ENCODE measurements around the gene TRIM34.
"Not testable (repeated sequence)": the region's sequence is repeated elsewhere in the genome, so short reads cannot be mapped to it uniquely, and the experiment has no call there.

TRIM34 gene

DNA sequence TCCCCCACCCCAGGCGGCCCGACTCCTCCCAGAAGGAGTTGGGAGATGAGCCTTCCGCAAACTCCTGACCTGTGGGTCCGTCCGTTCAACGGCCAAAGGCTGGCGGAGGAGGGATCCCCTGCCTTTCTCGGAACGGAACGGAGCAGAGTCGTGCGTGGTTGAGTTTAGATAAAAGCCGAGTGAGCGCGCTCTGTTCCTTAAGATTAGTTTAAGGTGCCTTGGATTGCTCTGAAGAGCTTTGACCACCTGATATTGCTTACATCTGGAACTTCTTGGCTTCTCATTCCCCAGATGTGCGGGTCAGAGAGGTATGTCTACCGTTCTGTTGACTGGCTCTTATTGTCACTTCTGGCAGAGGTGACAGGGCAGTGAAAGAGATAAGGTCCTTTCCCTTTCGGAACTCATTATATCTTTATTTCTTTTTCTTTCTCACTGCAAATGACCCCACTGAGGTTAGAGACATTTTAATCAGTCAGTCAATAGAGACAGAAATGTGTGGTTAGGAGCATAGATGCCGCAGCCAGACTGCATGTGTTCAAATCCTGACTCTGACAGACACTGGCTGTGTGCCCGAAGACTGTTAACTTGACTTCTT lies 28.1 kb upstream of the TRIM34 start, which contains the start of gene TRIM6:
Gene TRIM6, plus strand, starts transcription at position 31 of the 595 bp plus-strand sequence. Its CDS starts 261 bp downstream, at position 292.
- Histone ChIP-seq H3K4me2 (ENCODE audit: low read length) (peak within 1 kb of the TSS; percentile 74), H3K36me3 (ENCODE audit: control insufficient read depth, insufficient read depth, low read length) (no peaks in the 10 kb centered on the region), H3K27me3 (ENCODE audit: control insufficient read depth, insufficient read depth, low read length) (no peaks in the 10 kb centered on the region), H3K9me3 (ENCODE audit: control insufficient read depth, low read length) (no peaks in the 10 kb centered on the region), H3K4me3 (ENCODE audit: low read depth, low read length) (peak within 1 kb of the TSS; percentile 41), H3K79me2 (no peaks in the 10 kb centered on the region), H3K27ac (no peak within 1 kb of the TSS), H3K4me1 (no peaks in the 10 kb centered on the region), H3K9ac (no peak within 1 kb of the TSS), H2AFZ (peak within 1 kb of the TSS; percentile 79)
- TF ChIP-seq CTCF (IDR thresholded peaks at IDR 0.05): no peak

DNA sequence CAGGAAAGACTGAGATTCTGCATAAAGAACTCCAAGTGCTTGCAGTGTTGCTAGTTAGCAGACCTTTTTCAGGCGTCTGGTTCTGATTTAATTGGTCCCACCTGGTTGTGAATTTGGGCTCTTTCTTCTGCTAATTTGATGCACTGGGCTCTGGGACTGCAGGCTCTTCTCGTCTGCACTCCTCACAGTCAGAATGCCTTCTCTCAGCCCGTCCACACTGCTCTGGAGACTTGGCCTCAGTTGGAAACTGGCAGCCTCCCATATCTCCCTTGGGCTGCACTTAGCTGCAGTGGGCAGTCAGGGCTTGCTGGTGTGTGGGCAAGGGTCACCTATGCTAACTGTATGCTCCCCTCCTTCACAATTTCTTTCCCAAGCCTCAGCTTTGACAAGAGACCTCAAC lies 26.8 kb upstream of the TRIM34 start:
- Histone ChIP-seq H3K9me3 (ENCODE audit: control insufficient read depth, low read length) (no peaks in the 10 kb centered on the region), H3K36me3 (ENCODE audit: control insufficient read depth, insufficient read depth, low read length) (no peaks in the 10 kb centered on the region), H2AFZ (peak overlapping the region; percentile 38), H3K4me3 (ENCODE audit: low read depth, low read length) (no peak overlapping the region), H3K4me2 (ENCODE audit: low read length) (no peak overlapping the region), H3K79me2 (no peaks in the 10 kb centered on the region), H3K9ac (no peak overlapping the region), H3K4me1 (no peaks in the 10 kb centered on the region), H3K27me3 (ENCODE audit: control insufficient read depth, insufficient read depth, low read length) (no peaks in the 10 kb centered on the region), H3K27ac (no peak overlapping the region)
- no peak for TF ChIP-seq CTCF (IDR thresholded peaks at IDR 0.05)

- no peaks in the 10 kb centered on the region for H3K36me3 ChIP-seq (ENCODE audit: control insufficient read depth, insufficient read depth, low read length)
- H3K4me2 ChIP-seq (ENCODE audit: low read length): no peak overlapping the region
- H3K9me3 ChIP-seq (ENCODE audit: control insufficient read depth, low read length): no peaks in the 10 kb centered on the region
- no peak overlapping the region for H3K9ac ChIP-seq
- TF ChIP-seq CTCF (IDR thresholded peaks at IDR 0.05): no peak
- H3K79me2 ChIP-seq: no peaks in the 10 kb centered on the region
- no peak overlapping the region for H3K4me3 ChIP-seq (ENCODE audit: low read depth, low read length)
- no peaks in the 10 kb centered on the region for H3K4me1 ChIP-seq
- no peaks in the 10 kb centered on the region for H3K27me3 ChIP-seq (ENCODE audit: control insufficient read depth, insufficient read depth, low read length)
- no peak overlapping the region for H3K27ac ChIP-seq
- H2AFZ ChIP-seq: no peak overlapping the region
Observed at GRCh38 chr11:5600374-5600851, 24.4 kb upstream of the TRIM34 start.

DNA sequence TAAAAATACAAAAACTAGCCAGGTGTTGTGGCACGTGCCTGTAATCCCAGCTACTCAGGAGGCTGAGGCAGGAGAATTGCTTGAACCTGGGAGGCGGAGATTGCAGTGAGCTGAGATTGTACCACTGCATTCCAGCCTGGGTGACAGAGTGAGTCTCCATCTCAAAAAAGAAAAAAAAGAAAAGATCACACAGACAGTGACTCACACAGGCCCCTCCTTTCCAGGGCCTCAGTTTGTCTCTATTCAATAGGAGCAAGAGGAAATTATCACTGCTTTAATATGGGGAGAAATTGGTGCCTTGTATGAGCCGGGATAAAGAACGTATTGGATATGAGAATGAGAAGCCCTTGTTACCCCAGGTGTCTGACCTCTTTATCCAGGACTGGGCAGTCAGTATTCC lies 22.0 kb upstream of the TRIM34 start:
- not testable (repeated sequence) for H2AFZ ChIP-seq; H3K4me2 ChIP-seq (ENCODE audit: low read length)

GRCh38 chr11:5603326-5603725 lies 21.5 kb upstream of the TRIM34 start:
- Histone ChIP-seq H3K4me3 (ENCODE audit: low read depth, low read length) (no peak overlapping the region), H3K27me3 (ENCODE audit: control insufficient read depth, insufficient read depth, low read length) (no peaks in the 10 kb centered on the region), H3K9ac (no peak overlapping the region), H3K4me1 (no peaks in the 10 kb centered on the region), H3K79me2 (no peaks in the 10 kb centered on the region), H3K36me3 (ENCODE audit: control insufficient read depth, insufficient read depth, low read length) (no peaks in the 10 kb centered on the region), H2AFZ (peak overlapping the region; percentile 33), H3K27ac (no peak overlapping the region), H3K4me2 (ENCODE audit: low read length) (no peak overlapping the region), H3K9me3 (ENCODE audit: control insufficient read depth, low read length) (no peaks in the 10 kb centered on the region)
- TF ChIP-seq CTCF (IDR thresholded peaks at IDR 0.05): no peak

More for the DNA sequence above, 22.0 kb upstream of the TRIM34 start:
- not testable (repeated sequence) for H3K9ac ChIP-seq; H3K36me3 ChIP-seq (ENCODE audit: control insufficient read depth, insufficient read depth, low read length); H3K4me1 ChIP-seq; H3K9me3 ChIP-seq (ENCODE audit: control insufficient read depth, low read length); H3K4me3 ChIP-seq (ENCODE audit: low read depth, low read length); H3K79me2 ChIP-seq; H3K27me3 ChIP-seq (ENCODE audit: control insufficient read depth, insufficient read depth, low read length); H3K27ac ChIP-seq

All from parathyroid adenoma (tissue), 2 donors.